CD4-positive, alpha-beta T cell (primary cell): ENCODE data around the gene FAM83B. TPM values are rescaled to one million over a fixed set of nuclear protein-coding genes. Genes with fewer than 3 reads are reported as not detected.

Source experiments
- ATAC-seq: fragments of 200-7000 bp; cut with Tn5 transposase; one replicate; pipeline ENCODE4 v1.10.0; 2022; ENCODE audit warnings: mild to moderate bottlenecking; ENCODE audit not compliant: poor library complexity
- CTCF ChIA-PET: fragments of 350-600 bp; sonication (Branson Sonifier 250); formaldehyde crosslinking; loops from one replicate; lab custom pipeline; 2021; ENCODE audit warnings: antibody characterized with exemption, inconsistent platforms; lab: Charles Lee
- POLR2A ChIA-PET: fragments of 350-600 bp; sonication (Branson Sonifier 250); formaldehyde crosslinking; loops from one replicate; lab custom pipeline; 2021; ENCODE audit warnings: antibody characterized with exemption, inconsistent platforms; lab: Charles Lee
- DNase-seq, 14 experiments: peaks; one replicate each; pipeline ENCODE4 v3.0.0-alpha.2; 2013 to 2020; ENCODE audit warnings: mixed read lengths in 2 of 14
- H3K27ac ChIP-seq, 2 donors: one replicate each; pipeline versions ENCODE4 v1.5.1 to v1.7.0; 2013; ENCODE audit warnings: low read length in 2 of 2, low read depth in 1 of 2, mild to moderate bottlenecking in 1 of 2
- H3K27me3 ChIP-seq, 2 experiments: 1 replicate in 1 of 2; 2 replicates in 1 of 2; pipeline versions ENCODE4 v1.6.1 to v1.7.0; 2013; ENCODE audit warnings: low read length in 2 of 2, control low read depth in 1 of 2, mild to moderate bottlenecking in 1 of 2, moderate library complexity in 1 of 2; ENCODE audit not compliant: insufficient read depth in 2 of 2, control insufficient read depth in 1 of 2
- H3K36me3 ChIP-seq: one replicate; pipeline ENCODE4 v1.6.1; 2013; ENCODE audit warnings: low read length, control low read depth; ENCODE audit not compliant: insufficient read depth
- H3K4me1 ChIP-seq: one replicate; pipeline ENCODE4 v1.6.1; 2013; ENCODE audit warnings: low read length, control low read depth; ENCODE audit not compliant: insufficient read depth
- H3K4me3 ChIP-seq: one replicate; pipeline ENCODE4 v1.5.1; 2013; ENCODE audit warnings: mild to moderate bottlenecking, low read length, moderate library complexity
- H3K9me3 ChIP-seq, 2 experiments: 1 replicate in 1 of 2; 2 replicates in 1 of 2; pipeline versions ENCODE4 v1.6.1 to v1.7.0; 2013; ENCODE audit warnings: low read length in 2 of 2, mild to moderate bottlenecking in 2 of 2, control low read depth in 1 of 2, moderate library complexity in 1 of 2; ENCODE audit not compliant: control insufficient read depth in 1 of 2, insufficient read depth in 1 of 2
- H3K27ac Mint-ChIP-seq: one replicate; pipeline ENCODE4 v1.8.0; 2020; ENCODE audit warnings: mixed read lengths
- H3K27me3 Mint-ChIP-seq: one replicate; pipeline ENCODE4 v1.8.0; 2021; ENCODE audit warnings: mixed read lengths
- H3K36me3 Mint-ChIP-seq: one replicate; pipeline ENCODE4 v1.8.0; 2021; ENCODE audit warnings: low read depth, mixed read lengths
- H3K4me1 Mint-ChIP-seq: one replicate; pipeline ENCODE4 v1.8.0; 2021; ENCODE audit warnings: low read depth, mixed read lengths
- H3K4me3 Mint-ChIP-seq: one replicate; pipeline ENCODE4 v1.8.0; 2020; ENCODE audit warnings: mild to moderate bottlenecking, mixed read lengths
- H3K9me3 Mint-ChIP-seq: one replicate; pipeline ENCODE4 v1.8.0; 2020; ENCODE audit warnings: mixed read lengths
- intact Hi-C, 2 experiments: fragments of 100-400 bp; cut with DNase I in 1 of 2; cut with micrococcal nuclease in 1 of 2; formaldehyde crosslinking; loops; one replicate each; pipeline versions ENCODE4 v1.15.1 to v1.9.0; 2023 to 2025; cut with DNase I, micrococcal nuclease
- total RNA-seq, 174 experiments: library from RNA in 2 of 174; stranded (reverse) in 2 of 174; gene quantifications; one replicate each; pipeline ENCODE4 v1.2.3 and lab custom pipeline; 2021 to 2026
- TF ChIP-seq, protein P1 (sequence below): fragments of 200-600 bp; IDR thresholded peaks from one replicate; pipeline ENCODE4 v1.8.0; 2022; ENCODE audit warnings: antibody characterized with exemption, mild to moderate bottlenecking

FAM83B gene
- total RNA-seq, 2 experiments from 2014 or later, result not detected

DNA sequence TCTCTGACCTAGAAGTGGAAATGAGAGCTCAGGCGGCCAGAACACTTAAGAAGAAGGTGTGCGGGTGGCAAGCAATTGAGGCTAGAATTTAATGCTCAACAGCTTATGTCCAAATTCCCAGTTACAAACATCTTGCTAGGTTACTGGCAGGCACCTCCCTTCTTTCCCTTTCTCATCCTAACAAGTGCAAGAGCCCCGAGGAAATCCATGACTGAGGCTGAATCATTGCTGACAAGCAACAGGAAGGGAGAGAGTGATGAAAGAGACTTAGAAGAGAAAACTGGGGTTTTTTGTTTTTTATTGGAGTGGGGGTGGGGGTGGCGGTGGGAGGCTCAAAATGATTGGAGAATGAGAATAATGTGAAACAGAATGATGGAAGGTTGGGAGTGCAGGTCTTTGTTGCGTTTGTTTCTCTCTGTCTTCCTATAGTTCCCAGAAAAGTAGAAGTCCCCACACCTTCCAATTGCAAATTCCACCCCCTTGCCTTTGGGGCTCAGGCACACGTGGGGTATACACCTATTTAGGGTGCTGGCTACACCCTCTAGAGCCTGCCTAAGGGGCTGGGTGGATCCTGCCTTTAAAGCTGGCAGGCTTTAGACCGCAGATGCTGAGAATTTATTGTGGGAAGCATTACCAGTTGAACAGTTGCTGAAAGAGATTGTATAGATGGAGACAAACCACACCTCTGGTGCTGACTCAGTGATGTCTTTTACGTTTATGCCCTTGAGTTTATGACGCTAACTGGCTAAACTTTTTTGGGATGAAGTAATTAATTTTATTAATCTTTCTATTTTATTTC is 1.4 kb downstream of the FAM83B start:
- ChIA-PET POLR2A (no interaction called here), CTCF (no interaction called here)
- Mint-ChIP-seq H3K4me1 (no peaks in the 10 kb centered on the region), H3K4me3 (no peak overlapping the region), H3K27ac (no peak overlapping the region), H3K9me3 (peaks cover 7% of the 10 kb centered on the region), H3K36me3 (no peaks in the 10 kb centered on the region), H3K27me3 (peaks cover 25% of the 10 kb centered on the region)
- intact Hi-C loops, result no loop called here
- Histone ChIP-seq H3K9me3 (peaks cover 5 to 23% of the 10 kb centered on the region in 2 experiments), H3K27ac (no peak overlapping the region), H3K27me3 (peaks cover 10 to 14% of the 10 kb centered on the region in 2 experiments), H3K4me1 (no peaks in the 10 kb centered on the region), H3K36me3 (no peaks in the 10 kb centered on the region), H3K4me3 (no peak overlapping the region)
- TF ChIP-seq, protein P1, sequence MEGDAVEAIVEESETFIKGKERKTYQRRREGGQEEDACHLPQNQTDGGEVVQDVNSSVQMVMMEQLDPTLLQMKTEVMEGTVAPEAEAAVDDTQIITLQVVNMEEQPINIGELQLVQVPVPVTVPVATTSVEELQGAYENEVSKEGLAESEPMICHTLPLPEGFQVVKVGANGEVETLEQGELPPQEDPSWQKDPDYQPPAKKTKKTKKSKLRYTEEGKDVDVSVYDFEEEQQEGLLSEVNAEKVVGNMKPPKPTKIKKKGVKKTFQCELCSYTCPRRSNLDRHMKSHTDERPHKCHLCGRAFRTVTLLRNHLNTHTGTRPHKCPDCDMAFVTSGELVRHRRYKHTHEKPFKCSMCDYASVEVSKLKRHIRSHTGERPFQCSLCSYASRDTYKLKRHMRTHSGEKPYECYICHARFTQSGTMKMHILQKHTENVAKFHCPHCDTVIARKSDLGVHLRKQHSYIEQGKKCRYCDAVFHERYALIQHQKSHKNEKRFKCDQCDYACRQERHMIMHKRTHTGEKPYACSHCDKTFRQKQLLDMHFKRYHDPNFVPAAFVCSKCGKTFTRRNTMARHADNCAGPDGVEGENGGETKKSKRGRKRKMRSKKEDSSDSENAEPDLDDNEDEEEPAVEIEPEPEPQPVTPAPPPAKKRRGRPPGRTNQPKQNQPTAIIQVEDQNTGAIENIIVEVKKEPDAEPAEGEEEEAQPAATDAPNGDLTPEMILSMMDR, result no peak
- DNase-seq (no peak), ATAC-seq (no peak)

- Mint-ChIP-seq H3K27me3 (peaks cover 25% of the 10 kb centered on the region), H3K4me3 (no peak overlapping the region), H3K9me3 (peaks cover 6% of the 10 kb centered on the region), H3K36me3 (no peaks in the 10 kb centered on the region), H3K4me1 (no peaks in the 10 kb centered on the region), H3K27ac (no peak overlapping the region)
- CTCF ChIA-PET, result no interaction called here
- DNase-seq (no peak), ATAC-seq (no peak)
- peaks cover 5 to 23% of the 10 kb centered on the region in 2 experiments for H3K9me3 ChIP-seq
- no peaks in the 10 kb centered on the region for H3K36me3 ChIP-seq
- no peak overlapping the region for H3K4me3 ChIP-seq
- no peaks in the 10 kb centered on the region for H3K4me1 ChIP-seq
- no peak overlapping the region for H3K27ac ChIP-seq
- H3K27me3 ChIP-seq, result peaks cover 10 to 14% of the 10 kb centered on the region in 2 experiments
- TF ChIP-seq, protein P1, result no peak
- POLR2A ChIA-PET, result no interaction called here
- intact Hi-C loops, result no loop called here
Measured at GRCh38 chr6:54850114-54850513, 3.5 kb downstream of the FAM83B start.

DNA sequence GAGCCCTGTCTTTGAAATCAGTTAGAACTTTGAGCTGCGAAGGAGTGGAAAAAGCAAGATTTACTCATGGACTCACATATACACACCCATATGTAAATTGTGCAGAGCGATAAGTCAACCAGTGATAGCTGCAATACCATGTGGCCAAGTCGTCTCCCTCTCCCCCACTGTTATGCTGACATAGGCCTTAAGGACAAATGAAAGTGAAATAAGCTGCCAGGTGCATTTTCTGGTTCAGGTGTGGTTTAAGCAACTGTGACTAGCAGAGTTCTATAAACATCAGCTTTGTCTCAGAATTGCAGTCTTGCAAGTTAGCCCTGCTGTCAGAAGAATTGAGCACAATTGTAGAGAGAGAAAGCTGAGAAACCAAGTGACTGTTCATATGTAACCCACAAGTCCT is 9.6 kb downstream of the FAM83B start:
- CTCF ChIA-PET, result no interaction called here
- Histone ChIP-seq H3K27me3 (no peaks in the 10 kb centered on the region), H3K4me1 (no peaks in the 10 kb centered on the region), H3K36me3 (no peaks in the 10 kb centered on the region), H3K27ac (no peak overlapping the region), H3K9me3 (peaks cover 0 to 3% of the 10 kb centered on the region in 2 experiments), H3K4me3 (no peak overlapping the region)
- ATAC-seq, result no peak
- Mint-ChIP-seq H3K27ac (no peak overlapping the region), H3K4me3 (no peak overlapping the region), H3K27me3 (no peaks in the 10 kb centered on the region), H3K4me1 (no peaks in the 10 kb centered on the region), H3K9me3 (peaks cover 6% of the 10 kb centered on the region), H3K36me3 (no peaks in the 10 kb centered on the region)
- TF ChIP-seq, protein P1, result no peak
- no peak for DNase-seq
- intact Hi-C loops, result no loop called here
- POLR2A ChIA-PET, result no interaction called here
